K562 (cell line): ENCODE results near the gene ZFP62. TPM values are rescaled to one million over a fixed set of nuclear protein-coding genes. Genes with fewer than 3 reads are reported as not detected.
A peak's percentile ranks its signal among the peaks of the same experiment; 100 is the strongest.

Source experiments
- ATAC-seq: fragments of 200-7000 bp; cut with Tn5 transposase; 3 replicates; pipeline ENCODE4 v1.9.1; 2020; ENCODE audit warnings: moderate library complexity
- BruUV-seq: library from RNA; stranded (reverse); fragments of 400-500 nt; replicated peaks from 2 replicates; lab custom pipeline; 2021; lab: Mats Ljungman, UMichigan
- CTCF ChIA-PET: fragments of 300-600 bp; formaldehyde crosslinking; extraction: SDS; loops from one replicate; lab custom pipeline; 2021; ENCODE audit warnings: low intra/inter-chr PET ratio; lab: Yijun Ruan, JAX
- POLR2A ChIA-PET: fragments of 300-600, 350-650 bp; sonication (Branson Sonifier 250); formaldehyde crosslinking; extraction: SDS; loops from one replicate; lab custom pipeline; 2021; ENCODE audit warnings: antibody characterized with exemption, inconsistent platforms; lab: Yijun Ruan, JAX
- DNase-seq, 4 experiments: peaks; one replicate each; pipeline versions ENCODE4 v3.0.0 to v3.0.0-alpha.2; 2011 to 2018; ENCODE audit warnings: low spot score in 3 of 4, mixed read lengths in 3 of 4; ENCODE audit errors: extremely low read depth in 1 of 4
- FAIRE-seq: peaks from 2 replicates; lab custom pipeline; 2011; peaks lifted over from hg19 to GRCh38; lab: Jason Lieb, UNC
- H2AFZ ChIP-seq: 2 replicates; pipeline ENCODE4 v1.6.0; 2011; ENCODE audit warnings: low read depth, low read length, control low read depth, inconsistent platforms
- H3K27ac ChIP-seq: fragments of 200-600 bp; 3 replicates; pipeline ENCODE4 v1.8.0; 2011; ENCODE audit warnings: low read depth, mild to moderate bottlenecking, control low read depth, inconsistent platforms, low read length, moderate library complexity, mixed read lengths; ENCODE audit errors: extremely low read depth
- H3K27me3 ChIP-seq, 2 experiments: fragments of 300-600 bp in 1 of 2; 2 replicates in 1 of 2; 3 replicates in 1 of 2; pipeline versions ENCODE4 v1.6.0 to v1.8.0; 2011; ENCODE audit warnings: inconsistent platforms in 2 of 2, low read length in 2 of 2, mild to moderate bottlenecking in 1 of 2, mixed read lengths in 1 of 2, moderate library complexity in 1 of 2; ENCODE audit not compliant: control insufficient read depth in 2 of 2, insufficient read depth in 2 of 2
- H3K36me3 ChIP-seq: fragments of 300-600 bp; 3 replicates; pipeline ENCODE4 v1.8.0; 2011; ENCODE audit warnings: mild to moderate bottlenecking, low read length, inconsistent platforms; ENCODE audit not compliant: control insufficient read depth, insufficient read depth
- H3K4me1 ChIP-seq, 2 experiments: fragments of 200-600 bp in 1 of 2; replicated peaks in 1 of 2; 2 replicates in 1 of 2; 3 replicates in 1 of 2; pipeline versions ENCODE4 v1.5.1 to v1.8.0; 2011; ENCODE audit warnings: inconsistent platforms in 2 of 2, low read length in 2 of 2, mild to moderate bottlenecking in 1 of 2, mixed read lengths in 1 of 2, moderate library complexity in 1 of 2; ENCODE audit not compliant: control insufficient read depth in 2 of 2, insufficient read depth in 2 of 2
- H3K4me2 ChIP-seq: 2 replicates; pipeline ENCODE4 v1.6.1; 2011; ENCODE audit warnings: low read length, control low read depth, inconsistent platforms, mixed read lengths; ENCODE audit not compliant: insufficient read depth
- H3K4me3 ChIP-seq: fragments of 200-600 bp; sonication (generic), shearing (Covaris generic); 2 replicates; pipeline ENCODE4 v1.5.1; 2016; ENCODE audit warnings: control low read depth, inconsistent platforms
- H3K79me2 ChIP-seq: fragments of 200-600 bp; 3 replicates; pipeline ENCODE4 v1.8.0; 2011; ENCODE audit warnings: low read length, inconsistent platforms; ENCODE audit not compliant: control insufficient read depth, insufficient read depth
- H3K9ac ChIP-seq, 2 experiments: 2 replicates each; pipeline versions ENCODE4 v1.6.0 to v1.6.1; 2011; ENCODE audit warnings: low read depth in 2 of 2, low read length in 2 of 2, control low read depth in 1 of 2, inconsistent platforms in 1 of 2, mild to moderate bottlenecking in 1 of 2, mixed read lengths in 1 of 2; ENCODE audit not compliant: insufficient read depth in 1 of 2
- H3K9me1 ChIP-seq: one replicate; pipeline ENCODE4 v1.6.0; 2011; ENCODE audit warnings: inconsistent platforms, mild to moderate bottlenecking, low read length, moderate library complexity; ENCODE audit not compliant: control insufficient read depth, insufficient read depth
- H3K9me3 ChIP-seq: replicated peaks from 2 replicates; pipeline ENCODE4 v1.5.1; 2011; ENCODE audit warnings: low read depth, low read length, inconsistent platforms; ENCODE audit not compliant: control insufficient read depth, insufficient read depth
- H4K20me1 ChIP-seq: replicated peaks from 2 replicates; pipeline ENCODE4 v1.6.1; 2011; ENCODE audit warnings: low read length, inconsistent platforms, mixed read lengths; ENCODE audit not compliant: control insufficient read depth, insufficient read depth
- HDAC2 ChIP-seq: fragments of 450-650 bp; IDR thresholded peaks from 2 replicates; pipeline ENCODE4 v1.6.1; 2016; ENCODE audit warnings: mild to moderate bottlenecking
- NCOA4 ChIP-seq: fragments of 450-650 bp; IDR thresholded peaks from 2 replicates; pipeline ENCODE4 v1.6.1; 2018; ENCODE audit warnings: mild to moderate bottlenecking; ENCODE audit not compliant: partially characterized antibody
- NFYB ChIP-seq: IDR thresholded peaks from 2 replicates; pipeline ENCODE4 v1.6.1; 2011; ENCODE audit warnings: mild to moderate bottlenecking, moderate library complexity; ENCODE audit not compliant: insufficient read length; ENCODE audit errors: extremely low read depth
- NR2C1 ChIP-seq, 2 experiments: fragments of 450-650 bp; IDR thresholded peaks; 2 replicates each; pipeline ENCODE4 v1.6.1; 2017; ENCODE audit warnings: mild to moderate bottlenecking in 2 of 2, antibody characterized with exemption in 1 of 2, inconsistent platforms in 1 of 2, missing compliant biosample characterization in 1 of 2, missing genetic modification characterization in 1 of 2
- RNF219 ChIP-seq: fragments of 250-450 bp; sonication (Bioruptor Pico); IDR thresholded peaks from 2 replicates; pipeline ENCODE4 v1.5.0; 2022; ENCODE audit warnings: mild to moderate bottlenecking
- SAFB2 ChIP-seq: fragments of 200-400 bp; formaldehyde crosslinking; IDR thresholded peaks from 2 replicates; pipeline ENCODE4 v1.6.1; 2018; ENCODE audit warnings: borderline replicate concordance, low read length, low read depth, moderate library complexity; ENCODE audit not compliant: severe bottlenecking
- ZNF766 ChIP-seq: fragments of 200-800 bp; sonication (Bioruptor generic); conservative IDR thresholded peaks from 2 replicates; pipeline ENCODE4 v1.6.1; 2016; ENCODE audit warnings: missing genetic modification characterization, missing compliant biosample characterization
- WGBS: fragments of 100-300 bp; shearing (Covaris generic); methylation state at CpG from one replicate; pipeline ENCODE4 v1.1.6; 2016; ENCODE audit warnings: low coverage, mixed read lengths; ENCODE audit not compliant: insufficient coverage; ENCODE audit errors: missing lambda C conversion rate; 5-methylcytosine and 5-hydroxymethylcytosine counted together
- in situ Hi-C: fragments of 300-500 bp; cut with MboI; formaldehyde crosslinking; loops from 4 replicates; pipeline ENCODE4 v1.15.0; 2018; ENCODE audit warnings: inconsistent platforms, mixed read lengths
- intact Hi-C: fragments of 100-400 bp; cut with micrococcal nuclease; formaldehyde crosslinking; loops from 2 replicates; pipeline ENCODE4 v1.14.2; 2022
- polyA plus RNA-seq, 8 experiments: library from polyadenylated mRNA; depleted of rRNA in 4 of 8; stranded (reverse) in 5 of 8; unstranded in 3 of 8; fragments of >200 nt; fragmentation: Nextera tagmentation in 2 of 8; fragmentation: Illumina TruSeq in 1 of 8; extraction: Ambion mirVana in 2 of 8; extraction: Trizol in 1 of 8; gene quantifications; 2 replicates each; pipeline versions ENCODE4 v1.2.1 to v1.2.3, GENCODE V29; 2011 to 2014; ENCODE audit warnings: inconsistent platforms in 1 of 8, missing spikeins in 1 of 8
- total RNA-seq, 7 experiments: library from RNA; depleted of rRNA in 6 of 7; stranded (reverse); fragments of >200 nt in 6 of 7; fragmentation: Illumina TruSeq in 2 of 7; extraction: Trizol in 2 of 7; gene quantifications; 2 replicates each; pipeline versions ENCODE4 v1.2.1 to v1.2.3, GENCODE V29; 2011 to 2021; ENCODE audit warnings: low replicate concordance in 1 of 7

The ZFP62 gene
- total and polyA plus RNA-seq, 9 of the 15 experiments (the other 6 are each of a cell fraction or from before 2014, with no cell fraction given): 12.2 to 37.5 (median 25.0) TPM

- no peak for TF ChIP-seq RNF219 (CRISPR knock-in tag)
- no peak for TF ChIP-seq NR2C1 (IDR thresholded peaks at IDR 0.05)
- no peak for TF ChIP-seq NR2C1 (tag; IDR thresholded peaks at IDR 0.05)
- TF ChIP-seq NCOA4: no peak
- no peak for TF ChIP-seq SAFB2
- TF ChIP-seq NFYB: no peak
These were observed 5.9 kb upstream of the ZFP62 start (continued) for GRCh38 chr5:180866985-180867384.

GRCh38 chr5:180865981-180866695 lies 5.1 kb upstream of the ZFP62 start:
- in situ Hi-C loops (no loop called here), intact Hi-C loops (loop anchor here (5.0 to 10.0 kb wide), 4 partner anchors 161 to 241 kb away; no protein-coding TSS in a partner anchor)
- no peak overlapping the region for H3K9ac ChIP-seq
- ChIA-PET POLR2A (interaction anchor here (0.7 kb wide), 1 partner anchor 189 kb away, joined by 3 read pairs; no protein-coding TSS in a partner anchor), CTCF (no interaction called here)
- no peak overlapping the region for H3K27ac ChIP-seq
- DNase-seq (no peak), ATAC-seq (no peak), FAIRE-seq (no peak)
- 0 out of 3 replicates have a peak, but pooled peaks cover 3% of the 10 kb centered on the region for H3K79me2 ChIP-seq
- H3K9me1 ChIP-seq: no peaks in the 10 kb centered on the region
- WGBS: 49% methylated on average over 5 of the region's 5 CpGs
- no peaks in the 10 kb centered on the region for H4K20me1 ChIP-seq
- peak overlapping the region; percentile 87 for H2AFZ ChIP-seq
- no peak overlapping the region for H3K4me3 ChIP-seq
- peaks cover 11 to 14% of the 10 kb centered on the region in 2 experiments; a peak in 4 of 5 replicates for H3K4me1 ChIP-seq
- H3K9me3 ChIP-seq: no peaks in the 10 kb centered on the region
- H3K4me2 ChIP-seq: no peak overlapping the region
- no peaks in the 10 kb centered on the region for H3K36me3 ChIP-seq
- no peak for TF ChIP-seq HDAC2
- no peak for TF ChIP-seq ZNF766 (CRISPR knock-in tag)
- H3K27me3 ChIP-seq: no peaks in the 10 kb centered on the region
- no TSS peak for BruUV-seq
